ENCODE measurements around the gene COL17A1.

The COL17A1 gene

DNA sequence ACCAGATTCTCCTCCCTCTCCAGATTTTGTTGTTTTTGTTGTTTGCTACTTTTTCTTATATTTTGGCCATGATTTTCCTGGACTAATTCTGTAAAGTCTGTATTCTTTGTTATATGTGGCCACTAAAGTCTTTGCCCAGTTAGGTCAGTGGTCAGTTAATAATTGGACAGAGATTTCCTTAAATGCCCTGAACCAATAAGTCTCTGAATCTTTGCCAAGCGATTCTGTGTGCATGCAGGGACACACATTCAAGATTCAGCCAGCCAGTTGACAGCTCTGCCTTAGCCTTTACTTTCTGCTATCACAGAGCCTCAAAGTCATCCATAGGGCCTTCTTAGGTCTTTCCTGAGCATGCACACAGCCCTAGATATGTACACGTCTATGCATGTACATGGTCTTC, 11.0 kb upstream of the COL17A1 start:
- no peak for DNase-seq

GRCh38 chr10:104092749-104093148, 7.1 kb upstream of the COL17A1 start:
- DNase-seq: no peak

GRCh38 chr10:104090611-104091010, 4.9 kb upstream of the COL17A1 start:
- DNase-seq: no peak

- DNase-seq: no peak
Measured at GRCh38 chr10:104089621-104090020, 3.9 kb upstream of the COL17A1 start.

- DNase-seq: no peak
Measured at GRCh38 chr10:104088239-104088638, 2.6 kb upstream of the COL17A1 start.

DNA sequence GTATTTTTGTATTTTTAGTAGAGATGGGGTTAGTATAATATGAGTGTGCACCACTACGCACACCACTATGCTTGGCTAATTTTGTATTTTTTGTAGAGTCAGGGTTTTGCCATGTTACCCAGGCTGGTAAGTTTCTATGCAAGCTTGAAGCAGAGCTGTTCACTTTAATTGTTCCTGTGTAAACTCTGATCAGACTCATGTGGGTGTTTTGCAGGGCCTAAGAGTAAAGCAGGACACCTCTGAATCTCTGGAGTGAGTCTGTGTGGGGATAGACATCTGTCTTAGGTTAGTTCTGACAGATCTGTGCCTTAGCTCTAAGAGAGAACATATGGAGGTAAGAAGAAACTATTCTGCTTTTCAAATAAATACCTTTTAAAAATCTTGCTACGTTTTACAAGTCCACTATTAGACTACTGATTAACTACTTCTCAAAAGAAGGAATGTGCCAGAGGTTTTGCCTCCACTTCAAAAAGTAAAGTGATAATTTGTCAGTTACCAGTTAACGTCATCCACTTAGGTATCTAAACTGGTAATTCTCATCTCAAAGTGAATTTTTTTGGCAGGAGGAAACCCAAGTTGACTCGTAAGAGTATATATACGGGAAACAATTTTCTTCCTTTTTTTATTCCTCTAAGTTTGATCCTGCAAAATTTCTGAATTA, 1.1 kb downstream of the COL17A1 start:
- no peak for DNase-seq

DNA sequence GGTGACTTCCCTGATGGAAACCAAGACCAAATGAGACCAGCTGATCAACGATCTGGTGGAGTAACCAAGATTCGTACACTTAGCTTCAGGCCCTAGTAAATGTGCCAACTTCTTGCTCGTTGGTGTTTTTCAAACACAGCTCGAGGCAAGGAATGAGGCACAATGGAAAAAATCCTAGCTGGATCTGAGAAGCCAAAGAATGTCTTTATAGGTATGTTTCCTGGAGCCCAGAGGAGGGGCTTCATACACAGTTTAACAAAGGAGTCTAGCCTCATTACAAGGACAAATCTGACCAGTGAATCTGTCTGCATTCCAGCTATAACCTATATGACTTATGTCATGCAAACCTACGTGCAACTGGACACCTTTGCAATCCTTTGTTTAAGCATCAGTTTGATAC, 3.7 kb downstream of the COL17A1 start:
- no peak for DNase-seq

DNA sequence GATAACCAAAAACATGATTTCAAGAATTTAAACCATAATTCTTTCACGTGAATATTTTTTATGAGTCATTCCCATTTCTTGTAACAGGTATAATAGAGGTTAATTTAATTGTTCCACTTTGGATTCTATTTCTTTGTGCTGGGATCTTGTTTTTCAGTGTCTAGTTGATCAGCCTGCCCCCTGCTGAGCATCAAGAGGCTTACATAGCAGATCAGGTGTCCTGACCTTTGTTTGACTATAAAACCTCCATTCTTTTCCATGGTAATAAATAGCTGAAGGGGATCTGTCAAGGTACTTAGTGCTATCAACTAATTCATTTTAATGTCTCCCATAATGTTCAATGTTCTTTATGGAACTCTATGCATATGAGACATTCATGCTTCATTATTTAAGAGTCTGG, 4.9 kb downstream of the COL17A1 start:
- no peak for DNase-seq

DNA sequence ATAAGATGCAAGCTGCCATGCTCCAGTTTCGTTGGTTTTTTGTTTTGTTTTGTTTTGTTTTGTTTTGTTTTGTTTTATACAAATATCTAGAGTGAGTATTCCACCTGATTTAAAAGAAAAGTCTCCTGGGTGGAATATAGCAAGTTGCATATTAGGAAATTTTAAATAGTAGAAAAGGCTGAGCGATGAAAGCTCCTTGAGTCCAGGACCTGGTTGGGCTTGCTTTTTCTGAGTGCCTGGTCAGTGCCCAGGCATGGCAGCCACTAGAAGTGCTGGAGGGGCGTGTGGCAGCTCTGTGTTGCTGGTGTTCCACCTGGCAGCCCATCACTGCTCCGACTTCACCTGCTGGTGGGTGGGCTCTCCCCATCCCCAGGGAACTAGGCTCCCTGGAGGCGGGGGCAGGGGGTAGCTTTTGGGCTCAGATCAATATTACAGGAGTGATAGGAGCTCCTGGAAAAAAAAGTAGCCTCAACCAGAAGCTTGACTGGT, 8.0 kb downstream of the COL17A1 start:
- DNase-seq: no peak

DNA sequence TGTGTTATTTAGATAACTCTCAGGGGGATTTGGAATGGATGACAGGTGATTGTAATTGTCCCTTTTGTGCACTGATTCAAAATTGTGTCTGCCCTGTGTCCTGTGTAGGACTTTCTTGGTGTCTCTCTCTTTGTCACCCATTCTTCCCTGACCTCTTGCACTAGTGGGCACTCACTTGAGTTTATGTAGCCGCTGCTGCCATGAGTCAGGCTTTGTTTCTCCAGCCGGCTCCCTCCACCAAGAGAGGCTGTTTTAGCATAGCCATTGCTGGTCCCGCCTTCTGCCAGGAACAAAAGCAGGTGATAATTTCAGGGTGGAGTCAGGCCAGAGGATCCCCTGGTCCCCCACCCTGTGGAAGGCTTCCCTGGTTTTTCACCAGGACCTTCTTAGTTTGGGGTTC, 8.4 kb downstream of the COL17A1 start:
- DNase-seq: no peak

GRCh38 chr10:104076743-104077160, 8.9 kb downstream of the COL17A1 start:
- DNase-seq: no peak

DNA sequence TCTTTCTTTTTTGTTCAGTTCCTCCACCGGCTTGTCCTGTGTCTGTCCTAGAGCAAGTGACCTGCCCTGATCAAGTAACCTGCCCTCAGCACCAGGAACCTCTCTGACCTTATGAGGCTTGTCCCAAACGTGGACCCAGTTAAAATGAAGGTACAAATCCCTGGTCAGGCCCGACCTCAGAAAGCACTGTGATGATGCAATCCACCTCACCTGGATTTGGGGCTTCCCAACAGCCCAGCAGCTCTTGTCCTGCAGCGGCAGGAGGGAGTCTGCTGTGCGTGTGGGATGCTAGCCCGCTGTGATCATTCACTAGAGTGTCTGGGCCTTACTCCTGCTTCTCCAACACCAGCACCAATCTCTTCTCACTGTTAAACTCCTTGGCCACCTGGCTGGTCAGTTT, 11.2 kb downstream of the COL17A1 start:
- no peak for DNase-seq

DNA sequence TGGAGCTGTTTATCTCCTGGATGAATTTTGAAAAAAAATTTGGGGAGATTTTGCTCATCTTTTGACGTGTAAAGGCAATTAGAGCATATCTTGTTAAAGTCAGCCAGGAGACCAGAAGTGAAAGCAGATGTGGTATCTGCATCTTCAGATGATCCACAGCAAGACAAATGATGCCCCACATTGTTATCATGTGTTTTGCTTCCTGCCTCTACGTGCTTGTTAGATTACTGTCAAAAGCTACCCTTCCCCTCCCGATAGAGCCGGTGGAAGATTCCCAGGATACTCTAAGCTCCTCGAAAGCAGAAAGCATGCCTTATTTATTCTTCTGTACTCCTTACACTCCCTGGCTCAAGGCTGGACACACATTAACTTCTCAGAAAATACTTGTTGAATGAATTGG, 12.9 kb downstream of the COL17A1 start:
- no peak for DNase-seq

GRCh38 chr10:104069613-104070012, 16.1 kb downstream of the COL17A1 start:
- no peak for DNase-seq

- DNase-seq: no peak
Measured at GRCh38 chr10:104067525-104067924, 18.2 kb downstream of the COL17A1 start.

DNA sequence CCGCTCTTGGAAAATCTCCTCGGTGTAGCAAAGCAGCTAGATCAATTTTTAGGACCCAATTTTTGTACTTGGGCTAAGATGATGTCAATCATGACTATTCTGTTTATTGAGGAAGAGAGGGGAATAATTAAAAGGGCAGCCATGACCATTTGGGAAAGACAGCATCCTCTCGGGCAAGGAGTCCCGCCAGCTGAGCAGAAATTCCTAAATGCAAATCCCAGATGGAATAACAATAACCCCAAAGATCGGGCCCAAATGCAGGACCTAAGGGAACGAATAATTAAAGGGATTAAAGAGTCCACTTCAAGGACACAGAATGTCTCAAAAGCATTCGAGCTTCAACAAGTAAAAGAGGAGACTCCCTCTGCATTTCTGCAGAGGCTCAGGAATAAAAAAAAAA, 18.7 kb downstream of the COL17A1 start:
- DNase-seq: no peak

DNA sequence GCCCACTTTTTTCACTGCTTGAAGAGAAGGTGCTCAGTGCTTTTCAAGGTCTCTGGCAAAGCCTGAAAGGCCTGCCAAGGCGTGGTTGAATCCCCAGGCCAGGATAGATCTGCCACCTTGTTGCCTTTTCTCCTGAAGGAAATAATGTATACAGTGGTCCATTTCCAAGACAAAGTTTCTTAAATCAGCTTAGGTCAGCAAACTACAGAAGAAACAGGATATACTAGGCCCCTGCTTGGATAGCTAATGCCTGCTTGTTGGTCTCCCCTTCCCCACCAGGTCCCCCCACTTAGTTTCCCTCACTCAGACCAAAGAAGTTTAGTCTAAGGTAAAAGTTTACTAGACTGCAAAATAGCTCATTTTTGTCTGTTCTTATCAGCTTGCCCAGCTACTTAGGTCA, 19.9 kb downstream of the COL17A1 start:
- DNase-seq: no peak

DNA sequence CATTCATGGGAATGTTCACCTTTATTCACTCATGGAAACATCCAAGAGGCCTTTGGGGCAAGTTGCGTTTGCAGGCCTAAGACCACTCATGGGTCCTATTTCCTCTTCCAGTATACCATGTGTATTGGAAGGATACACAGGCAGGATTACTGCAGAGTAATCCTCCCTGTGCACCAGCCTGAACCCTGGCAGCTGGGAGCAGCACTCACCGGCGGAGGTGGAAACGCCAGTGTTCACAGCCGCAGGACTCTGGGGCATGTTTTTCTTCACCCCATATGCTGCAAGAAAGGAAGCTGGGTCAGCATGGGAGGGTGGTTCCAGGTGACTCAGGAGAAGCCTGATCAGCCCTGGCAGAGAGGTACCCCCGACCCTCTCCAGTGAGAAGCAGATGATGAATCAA, 24.5 kb downstream of the COL17A1 start:
- DNase-seq: no peak

- DNase-seq: no peak
Measured at GRCh38 chr10:104059364-104059763, 26.3 kb downstream of the COL17A1 start.

- DNase-seq: no peak
Measured at GRCh38 chr10:104057717-104058116, 28.0 kb downstream of the COL17A1 start.

DNA sequence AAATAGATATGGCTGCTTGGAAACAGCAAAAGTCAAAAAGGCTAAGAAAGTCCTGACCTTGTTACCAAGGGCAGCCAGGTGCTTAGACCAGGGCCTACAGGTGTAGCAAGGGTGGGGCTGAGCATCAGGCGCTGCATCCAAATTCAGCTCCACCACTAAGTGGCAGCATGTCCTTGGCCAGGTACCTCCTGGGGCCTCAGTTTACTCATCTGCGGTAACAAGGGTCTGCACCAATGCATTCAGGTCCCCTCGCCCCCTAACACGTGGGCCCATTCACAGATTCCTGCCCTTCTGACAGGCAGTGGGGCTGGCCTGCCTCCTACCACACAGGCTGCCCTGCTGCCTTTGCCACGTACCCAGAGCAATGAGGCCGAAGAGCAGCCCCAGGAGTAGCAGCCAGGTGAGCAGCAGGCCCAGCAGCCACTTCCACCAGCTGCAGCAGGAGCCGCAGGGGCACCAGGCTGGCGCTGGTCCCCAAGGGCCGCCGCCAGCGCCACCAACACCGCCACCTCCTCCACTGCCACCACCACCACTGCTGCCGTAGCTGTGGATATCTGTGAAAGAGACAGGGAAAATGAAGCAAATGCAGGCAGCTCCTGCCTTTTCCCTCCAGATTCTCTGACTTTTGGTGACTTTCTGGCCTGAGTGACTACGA, 28.9 kb downstream of the COL17A1 start:
- no peak for DNase-seq

DNA sequence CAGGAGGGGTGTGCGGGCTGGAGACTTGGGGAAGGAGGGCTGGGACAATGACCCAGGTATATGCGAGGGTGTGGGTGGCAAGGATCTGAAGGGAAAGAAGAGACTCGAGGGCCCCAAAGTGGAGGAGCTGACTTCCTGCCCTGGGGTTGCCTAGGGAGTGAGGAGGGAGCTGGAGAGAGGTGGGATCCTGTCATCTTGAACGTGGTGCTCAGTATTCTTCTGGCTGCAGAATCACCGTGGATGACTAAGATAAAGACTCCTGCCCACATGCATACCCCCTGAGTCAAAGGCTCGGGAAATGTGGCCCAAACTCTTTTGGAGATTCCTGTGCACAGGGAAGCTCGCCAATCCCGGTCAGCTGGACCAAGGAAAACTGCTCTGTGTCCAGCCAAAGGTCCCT, 31.2 kb downstream of the COL17A1 start:
- no peak for DNase-seq

GRCh38 chr10:104053201-104053600, 32.5 kb downstream of the COL17A1 start:
- DNase-seq: no peak

DNA sequence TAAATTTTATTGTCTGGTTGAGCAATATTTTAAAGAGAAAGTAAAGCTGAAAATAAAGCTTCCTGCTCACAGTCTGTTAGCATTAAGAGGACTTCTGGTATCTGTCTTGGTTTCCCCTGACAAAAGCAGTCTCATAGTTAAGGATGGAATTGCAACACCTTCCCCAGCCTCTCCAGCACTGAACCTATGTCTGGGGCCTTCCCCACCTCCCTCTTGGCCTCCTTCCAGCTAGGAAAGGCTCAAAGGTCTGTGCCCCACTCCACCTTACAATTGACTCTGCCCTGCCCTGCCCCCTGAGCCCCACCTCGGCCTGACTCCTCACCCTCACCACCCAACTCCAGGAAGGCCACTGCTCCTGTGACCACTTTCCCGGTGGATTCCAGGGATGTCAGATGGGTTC, 33.2 kb downstream of the COL17A1 start:
- no peak for DNase-seq
